SU-DHL-6 (cell line): Measurements from ENCODE around the gene NAT14.

Source experiments
- H2AFZ ChIP-seq: fragments of 200-600 bp; sonication (generic); 2 replicates; pipeline ENCODE4 v1.6.1; 2014; ENCODE audit warnings: low read depth, mild to moderate bottlenecking, moderate library complexity, mixed read lengths, antibody characterized with exemption, low read length; ENCODE audit not compliant: severe bottlenecking
- H3F3A ChIP-seq: fragments of 200-600 bp; shearing (Covaris generic); 2 replicates; pipeline ENCODE4 v1.6.0; 2016; ENCODE audit warnings: antibody characterized with exemption, mild to moderate bottlenecking; ENCODE audit not compliant: insufficient read depth
- H3K27ac ChIP-seq: fragments of 200-600 bp; sonication (generic); 2 replicates; pipeline ENCODE4 v1.5.1; 2016; ENCODE audit warnings: low read depth, mild to moderate bottlenecking, low read length, moderate library complexity, mixed read lengths
- H3K27me3 ChIP-seq: fragments of 200-600 bp; sonication (generic), shearing (Covaris generic); 2 replicates; pipeline ENCODE4 v1.6.0; 2014; ENCODE audit warnings: mild to moderate bottlenecking, low read length
- H3K36me3 ChIP-seq: fragments of 200-600 bp; sonication (generic); 2 replicates; pipeline ENCODE4 v1.6.1; 2014; ENCODE audit warnings: mild to moderate bottlenecking, low read length, mixed read lengths
- H3K4me2 ChIP-seq: fragments of 300-600, 200-600 bp; shearing (Covaris generic), sonication (generic); 2 replicates; pipeline ENCODE4 v1.6.0; 2014; ENCODE audit warnings: low read length, low read depth, mild to moderate bottlenecking; ENCODE audit not compliant: poor library complexity, severe bottlenecking
- H3K4me3 ChIP-seq: fragments of 200-600 bp; sonication (generic); 2 replicates; pipeline ENCODE4 v1.5.1; 2014; ENCODE audit warnings: antibody characterized with exemption, low read length, mild to moderate bottlenecking, mixed read lengths; ENCODE audit not compliant: insufficient read depth, poor library complexity, severe bottlenecking
- H3K79me2 ChIP-seq: fragments of 200-600 bp; sonication (generic); 2 replicates; pipeline ENCODE4 v1.6.1; 2014; ENCODE audit warnings: mild to moderate bottlenecking, low read length, moderate library complexity; ENCODE audit not compliant: insufficient read depth
- H3K9ac ChIP-seq: fragments of 200-600 bp; sonication (generic); 2 replicates; pipeline ENCODE4 v1.7.0; 2014; ENCODE audit warnings: mild to moderate bottlenecking, low read length
- H3K9me2 ChIP-seq: fragments of 200-600 bp; sonication (generic); replicated peaks from 2 replicates; pipeline ENCODE4 v1.6.1; 2014; ENCODE audit warnings: low read length; ENCODE audit not compliant: insufficient read depth
- H3K9me3 ChIP-seq: fragments of 200-600 bp; sonication (generic); 2 replicates; pipeline ENCODE4 v1.6.1; 2014; ENCODE audit warnings: low read length, mixed read lengths; ENCODE audit not compliant: insufficient read depth
- H4K20me1 ChIP-seq: fragments of 200-600 bp; sonication (generic); 2 replicates; pipeline ENCODE4 v1.6.1; 2014; ENCODE audit warnings: low read depth, mild to moderate bottlenecking, antibody characterized with exemption, low read length, moderate library complexity, mixed read lengths
- EZH2phosphoT487 ChIP-seq: fragments of 200-600 bp; sonication (generic), shearing (Covaris generic); conservative IDR thresholded peaks from 2 replicates; pipeline ENCODE4 v1.6.1; 2018; ENCODE audit warnings: mild to moderate bottlenecking, antibody characterized with exemption, low read length, moderate library complexity, mixed read lengths
- TF ChIP-seq, protein P1 (sequence below): fragments of 200-600 bp; sonication (generic); IDR thresholded peaks from one replicate; pipeline ENCODE4 v1.5.1; 2017; ENCODE audit warnings: antibody characterized with exemption, mild to moderate bottlenecking, low read length, moderate library complexity; ENCODE audit not compliant: insufficient read depth, poor library complexity, severe bottlenecking

Gene NAT14

GRCh38 chr19:55481794-55482155, 3.2 kb upstream of the NAT14 start:
- no peaks in the 10 kb centered on the region for H3K9me3 ChIP-seq
- TF ChIP-seq EZH2phosphoT487, result no peak
- TF ChIP-seq, protein P1, sequence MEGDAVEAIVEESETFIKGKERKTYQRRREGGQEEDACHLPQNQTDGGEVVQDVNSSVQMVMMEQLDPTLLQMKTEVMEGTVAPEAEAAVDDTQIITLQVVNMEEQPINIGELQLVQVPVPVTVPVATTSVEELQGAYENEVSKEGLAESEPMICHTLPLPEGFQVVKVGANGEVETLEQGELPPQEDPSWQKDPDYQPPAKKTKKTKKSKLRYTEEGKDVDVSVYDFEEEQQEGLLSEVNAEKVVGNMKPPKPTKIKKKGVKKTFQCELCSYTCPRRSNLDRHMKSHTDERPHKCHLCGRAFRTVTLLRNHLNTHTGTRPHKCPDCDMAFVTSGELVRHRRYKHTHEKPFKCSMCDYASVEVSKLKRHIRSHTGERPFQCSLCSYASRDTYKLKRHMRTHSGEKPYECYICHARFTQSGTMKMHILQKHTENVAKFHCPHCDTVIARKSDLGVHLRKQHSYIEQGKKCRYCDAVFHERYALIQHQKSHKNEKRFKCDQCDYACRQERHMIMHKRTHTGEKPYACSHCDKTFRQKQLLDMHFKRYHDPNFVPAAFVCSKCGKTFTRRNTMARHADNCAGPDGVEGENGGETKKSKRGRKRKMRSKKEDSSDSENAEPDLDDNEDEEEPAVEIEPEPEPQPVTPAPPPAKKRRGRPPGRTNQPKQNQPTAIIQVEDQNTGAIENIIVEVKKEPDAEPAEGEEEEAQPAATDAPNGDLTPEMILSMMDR, result no peak
- H4K20me1 ChIP-seq, result no peaks in the 10 kb centered on the region
- H3K27ac ChIP-seq, result no peak overlapping the region
- H3K4me3 ChIP-seq, result no peak overlapping the region
- no peak overlapping the region for H2AFZ ChIP-seq
- peaks cover 14% of the 10 kb centered on the region; the same call in 1 of the 2 replicates for H3K79me2 ChIP-seq
- no peaks in the 10 kb centered on the region for H3K27me3 ChIP-seq
- no peak overlapping the region for H3K4me2 ChIP-seq
- no peaks in the 10 kb centered on the region for H3F3A ChIP-seq
- no peaks in the 10 kb centered on the region for H3K36me3 ChIP-seq
- H3K9ac ChIP-seq, result no peak overlapping the region
- no peaks in the 10 kb centered on the region for H3K9me2 ChIP-seq

DNA sequence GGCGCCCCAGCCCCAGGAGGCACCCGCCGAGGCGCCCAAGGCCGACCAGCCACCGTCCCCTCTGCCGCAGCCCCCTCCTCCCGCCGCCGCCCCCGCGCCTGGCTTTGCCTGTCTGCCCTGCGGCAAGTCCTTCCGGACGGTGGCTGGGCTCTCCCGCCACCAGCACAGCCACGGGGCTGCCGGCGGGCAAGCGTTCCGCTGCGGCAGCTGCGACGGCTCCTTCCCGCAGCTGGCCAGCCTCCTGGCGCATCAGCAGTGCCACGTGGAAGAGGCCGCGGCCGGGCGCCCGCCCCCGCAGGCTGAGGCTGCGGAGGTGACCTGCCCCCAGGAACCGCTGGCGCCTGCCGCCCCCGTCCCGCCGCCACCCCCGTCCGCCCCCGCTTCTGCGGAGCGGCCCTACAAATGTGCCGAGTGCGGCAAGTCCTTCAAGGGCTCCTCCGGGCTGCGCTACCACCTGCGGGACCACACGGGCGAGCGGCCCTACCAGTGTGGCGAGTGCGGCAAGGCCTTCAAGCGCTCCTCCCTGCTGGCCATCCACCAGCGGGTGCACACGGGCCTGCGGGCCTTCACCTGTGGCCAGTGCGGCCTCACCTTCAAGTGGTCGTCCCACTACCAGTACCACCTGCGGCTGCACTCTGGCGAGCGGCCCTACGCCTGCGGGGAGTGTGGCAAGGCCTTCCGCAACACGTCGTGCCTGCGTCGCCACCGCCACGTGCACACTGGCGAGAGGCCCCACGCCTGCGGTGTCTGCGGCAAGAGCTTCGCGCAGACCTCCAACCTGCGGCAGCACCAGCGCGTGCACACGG, 2.6 kb upstream of the NAT14 start:
- H3K4me2 ChIP-seq, result no peak overlapping the region

GRCh38 chr19:55482967-55483705, 1.9 kb upstream of the NAT14 start:
- Histone ChIP-seq H3K9ac (no peak overlapping the region), H3F3A (0 out of 2 replicates have a peak, but pooled peaks cover 3% of the 10 kb centered on the region), H3K27me3 (no peaks in the 10 kb centered on the region), H3K9me3 (no peaks in the 10 kb centered on the region), H4K20me1 (no peaks in the 10 kb centered on the region), H3K79me2 (peaks cover 8% of the 10 kb centered on the region; the same call in 1 of the 2 replicates), H3K36me3 (no peaks in the 10 kb centered on the region), H3K4me2 (no peak overlapping the region), H3K9me2 (no peaks in the 10 kb centered on the region), H2AFZ (no peak overlapping the region), H3K27ac (no peak overlapping the region), H3K4me3 (no peak overlapping the region)
- TF ChIP-seq EZH2phosphoT487, result no peak
- TF ChIP-seq, protein P1, result no peak

More for the DNA sequence above, 2.6 kb upstream of the NAT14 start:
- no peak overlapping the region for H3K9ac ChIP-seq
- H4K20me1 ChIP-seq, result no peaks in the 10 kb centered on the region
- H3K79me2 ChIP-seq, result peaks cover 14% of the 10 kb centered on the region; the same call in 1 of the 2 replicates
- H3K9me2 ChIP-seq, result no peaks in the 10 kb centered on the region
- TF ChIP-seq, protein P1, result no peak
- TF ChIP-seq EZH2phosphoT487, result no peak
- H3K9me3 ChIP-seq, result no peaks in the 10 kb centered on the region
- no peaks in the 10 kb centered on the region for H3K36me3 ChIP-seq
- H3K27me3 ChIP-seq, result no peaks in the 10 kb centered on the region
- H2AFZ ChIP-seq, result no peak overlapping the region
- no peak overlapping the region for H3K27ac ChIP-seq
- 0 out of 2 replicates have a peak, but pooled peaks cover 3% of the 10 kb centered on the region for H3F3A ChIP-seq
- no peak overlapping the region for H3K4me3 ChIP-seq
